KMS-11 (cell line): ENCODE measurements around the gene EPHA1.
A peak's percentile ranks its signal among the peaks of the same experiment; 100 is the strongest.

Experiments used
- H2AFZ ChIP-seq: fragments of 200-600 bp; sonication (generic); 2 replicates; pipeline ENCODE4 v1.6.1; 2016; ENCODE audit warnings: antibody characterized with exemption, mixed run types, low read depth
- H3K27ac ChIP-seq: fragments of 200-600 bp; sonication (generic); 2 replicates; pipeline ENCODE4 v1.6.1; 2016; ENCODE audit warnings: mild to moderate bottlenecking, mixed run types
- H3K27me3 ChIP-seq: fragments of 200-600 bp; sonication (generic); 2 replicates; pipeline ENCODE4 v1.6.1; 2017; ENCODE audit warnings: mild to moderate bottlenecking, low read depth, mixed run types, moderate library complexity; ENCODE audit not compliant: insufficient read depth
- H3K36me3 ChIP-seq: fragments of 200-600 bp; sonication (generic); 2 replicates; pipeline ENCODE4 v1.6.1; 2017; ENCODE audit warnings: mild to moderate bottlenecking, mixed run types; ENCODE audit not compliant: insufficient read depth
- H3K4me1 ChIP-seq: fragments of 200-600 bp; sonication (generic); 2 replicates; pipeline ENCODE4 v1.6.1; 2016; ENCODE audit warnings: mild to moderate bottlenecking, low read depth, mixed run types; ENCODE audit not compliant: poor library complexity, severe bottlenecking
- H3K4me2 ChIP-seq: fragments of 200-600 bp; sonication (generic); 2 replicates; pipeline ENCODE4 v1.7.0; 2016; ENCODE audit warnings: mild to moderate bottlenecking, mixed run types
- H3K4me3 ChIP-seq: fragments of 200-600 bp; sonication (generic); IDR thresholded peaks from 2 replicates; pipeline ENCODE4 v1.6.1; 2017; ENCODE audit warnings: low read depth, low read length, mixed read lengths; ENCODE audit not compliant: insufficient read depth
- H3K79me2 ChIP-seq: fragments of 200-600 bp; sonication (generic); 2 replicates; pipeline ENCODE4 v1.6.1; 2016; ENCODE audit warnings: low read depth, mixed run types; ENCODE audit not compliant: insufficient read depth
- H3K9ac ChIP-seq: fragments of 200-600 bp; sonication (generic); 2 replicates; pipeline ENCODE4 v1.6.1; 2016; ENCODE audit warnings: mild to moderate bottlenecking, mixed run types
- H4K20me1 ChIP-seq: fragments of 200-600 bp; sonication (generic); 2 replicates; pipeline ENCODE4 v1.6.1; 2016; ENCODE audit warnings: mild to moderate bottlenecking, mixed run types; ENCODE audit not compliant: insufficient read depth
- CTCF ChIP-seq: fragments of 200-600 bp; sonication (generic); conservative IDR thresholded peaks from 2 replicates; pipeline ENCODE4 v1.6.1; 2017; ENCODE audit warnings: low read depth, mild to moderate bottlenecking, antibody characterized with exemption, low read length, moderate library complexity, mixed read lengths

Gene EPHA1

GRCh38 chr7:143379611-143380259, 28.9 kb downstream of the EPHA1 start:
- Histone ChIP-seq H3K9ac (peak overlapping the region; percentile 80; the same call in 1 of the 2 replicates), H3K27ac (no peak overlapping the region), H3K4me2 (peak overlapping the region; percentile 54), H3K27me3 (no peaks in the 10 kb centered on the region), H3K4me3 (no peak overlapping the region), H3K4me1 (peaks cover 12% of the 10 kb centered on the region), H2AFZ (peak overlapping the region; percentile 99), H3K36me3 (no peaks in the 10 kb centered on the region), H3K79me2 (no peaks in the 10 kb centered on the region; the same call in 1 of the 2 replicates), H4K20me1 (no peaks in the 10 kb centered on the region)
- no peak for TF ChIP-seq CTCF

- Histone ChIP-seq H3K9ac (no peak overlapping the region), H3K27me3 (no peaks in the 10 kb centered on the region), H3K27ac (no peak overlapping the region), H2AFZ (no peak overlapping the region), H3K36me3 (no peaks in the 10 kb centered on the region), H3K79me2 (no peaks in the 10 kb centered on the region), H3K4me1 (peaks cover 12% of the 10 kb centered on the region), H4K20me1 (no peaks in the 10 kb centered on the region), H3K4me2 (no peak overlapping the region), H3K4me3 (no peak overlapping the region)
- no peak for TF ChIP-seq CTCF
Measured at GRCh38 chr7:143376396-143376795, 32.3 kb downstream of the EPHA1 start.

GRCh38 chr7:143375298-143376034, 33.2 kb downstream of the EPHA1 start:
- peaks cover 12% of the 10 kb centered on the region for H3K4me1 ChIP-seq

GRCh38 chr7:143374561-143374960, 34.1 kb downstream of the EPHA1 start:
- no peak overlapping the region for H3K9ac ChIP-seq
- H3K4me3 ChIP-seq: no peak overlapping the region
- TF ChIP-seq CTCF: no peak
- H3K27me3 ChIP-seq: no peaks in the 10 kb centered on the region
- H2AFZ ChIP-seq: no peak overlapping the region
- H3K79me2 ChIP-seq: no peaks in the 10 kb centered on the region
- H3K36me3 ChIP-seq: no peaks in the 10 kb centered on the region
- no peaks in the 10 kb centered on the region for H4K20me1 ChIP-seq
- H3K4me1 ChIP-seq: peaks cover 8% of the 10 kb centered on the region
- H3K4me2 ChIP-seq: no peak overlapping the region
- H3K27ac ChIP-seq: no peak overlapping the region

More at GRCh38 chr7:143375298-143376034, 33.2 kb downstream of the EPHA1 start:
- Histone ChIP-seq H4K20me1 (no peaks in the 10 kb centered on the region), H3K27me3 (no peaks in the 10 kb centered on the region), H3K4me3 (no peak overlapping the region), H3K9ac (no peak overlapping the region), H2AFZ (no peak overlapping the region), H3K79me2 (no peaks in the 10 kb centered on the region), H3K36me3 (no peaks in the 10 kb centered on the region), H3K4me2 (no peak overlapping the region), H3K27ac (no peak overlapping the region)
- TF ChIP-seq CTCF: no peak
